C4-2B (cell line): ENCODE results near the gene PRRT4.

Experiments used
- H3K27ac ChIP-seq: fragments of 450-650 bp; 2 replicates; pipeline ENCODE4 v1.5.1; 2017
- CTCF ChIP-seq: fragments of 450-650 bp; conservative IDR thresholded peaks from 2 replicates; pipeline ENCODE4 v1.5.1; 2017; ENCODE audit warnings: mild to moderate bottlenecking
- ZFX ChIP-seq: fragments of 450-650 bp; IDR thresholded peaks from 2 replicates; pipeline ENCODE4 v1.6.1; 2017

Gene PRRT4

DNA sequence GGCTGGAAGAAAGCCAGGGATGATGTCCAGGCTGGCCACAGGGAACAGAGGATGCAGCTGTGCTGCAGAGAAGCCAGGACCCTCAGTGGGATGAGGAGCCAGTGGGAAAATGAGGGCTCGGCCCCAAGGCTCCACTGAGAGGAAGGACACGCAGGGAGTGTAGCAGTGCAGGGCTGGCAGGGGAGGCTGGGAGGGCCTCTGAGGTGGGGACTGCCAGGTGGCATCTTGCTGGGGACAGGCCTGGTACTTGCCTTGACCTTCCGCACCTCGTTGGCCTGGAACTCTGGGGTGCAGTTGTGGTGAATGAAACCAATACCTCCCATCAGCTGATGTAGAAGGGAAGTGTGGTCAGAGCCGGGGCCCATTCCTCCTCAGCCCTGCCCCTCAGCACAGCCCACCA is 39.1 kb upstream of the PRRT4 start:
- TF ChIP-seq CTCF (no peak), ZFX (no peak)
- H3K27ac ChIP-seq, result no peak overlapping the region

DNA sequence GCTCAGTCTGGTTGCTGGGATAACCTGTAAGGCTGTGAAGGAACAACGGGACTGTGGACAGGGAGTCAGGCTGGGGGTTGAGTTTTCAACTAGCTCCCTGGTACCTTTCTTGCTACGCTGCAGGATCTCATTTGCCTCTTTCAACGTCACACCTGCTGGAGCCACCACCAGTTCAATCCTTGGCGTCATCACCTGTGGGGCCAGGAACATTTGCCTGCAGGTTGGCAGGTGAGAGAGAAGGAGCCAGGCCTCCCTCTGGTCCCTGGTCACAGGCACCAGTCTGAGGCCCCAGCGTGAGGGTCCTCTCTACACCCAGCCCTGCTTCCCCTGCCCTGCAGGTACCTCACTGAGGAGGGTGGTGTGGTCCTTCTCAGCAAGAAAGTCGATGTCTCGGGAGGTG is 38.5 kb upstream of the PRRT4 start:
- no peak overlapping the region for H3K27ac ChIP-seq
- TF ChIP-seq CTCF, result no peak
- no peak for TF ChIP-seq ZFX

DNA sequence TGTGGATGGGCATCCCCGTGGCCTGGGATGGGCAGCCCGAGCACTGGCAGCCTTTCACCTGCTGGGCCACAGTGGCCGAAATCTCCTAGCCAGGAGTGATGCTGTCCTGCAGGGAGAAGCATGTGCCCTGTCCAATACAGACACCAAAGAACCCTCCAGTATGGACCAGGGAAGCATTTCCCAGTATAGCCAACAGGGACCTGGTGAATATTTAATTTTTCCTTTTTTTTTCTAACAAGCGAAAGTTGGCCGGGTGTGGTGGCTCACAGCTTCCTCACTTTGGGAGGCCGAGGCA is 37.3 kb upstream of the PRRT4 start:
- no peak overlapping the region for H3K27ac ChIP-seq
- TF ChIP-seq ZFX (no peak), CTCF (peak; percentile 14)

DNA sequence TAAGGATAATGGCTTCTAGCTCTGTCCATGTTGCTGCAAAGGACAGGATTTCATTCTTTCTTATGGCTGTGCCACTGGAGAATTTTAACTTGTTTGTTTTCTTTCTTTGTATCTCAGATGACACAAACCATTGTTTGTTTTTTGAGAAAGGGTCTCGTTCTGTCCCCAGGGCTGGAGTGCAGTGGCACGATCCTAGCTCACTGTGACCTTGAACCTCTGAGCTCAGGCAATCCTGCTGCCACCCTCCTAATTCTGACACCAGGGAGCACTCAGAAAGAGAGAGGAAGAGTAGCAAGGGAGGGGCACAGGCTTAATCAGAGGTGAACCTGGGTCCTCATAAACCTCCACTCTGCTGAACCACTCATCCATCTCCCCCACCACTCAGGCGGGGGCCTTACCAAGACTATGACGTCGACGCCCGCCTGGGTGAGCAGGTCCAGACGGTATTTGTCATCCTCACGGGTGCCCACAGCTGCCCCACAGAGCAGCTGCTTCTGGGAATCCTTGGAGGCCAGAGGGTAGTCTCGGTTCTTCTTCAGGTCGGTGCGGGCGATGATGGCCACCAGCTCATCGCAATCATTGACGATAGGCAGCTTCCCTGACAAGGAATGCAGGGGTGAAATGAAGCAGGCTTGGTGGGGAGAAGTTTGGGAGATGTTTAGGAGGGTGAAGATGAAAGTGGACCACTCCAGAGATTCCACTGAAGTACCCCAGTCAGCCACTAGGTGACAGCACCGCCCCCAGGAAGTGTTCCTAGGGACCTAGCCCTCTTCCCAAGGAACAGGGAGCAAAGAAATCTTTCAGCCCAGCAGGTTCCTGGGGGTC is 36.7 kb upstream of the PRRT4 start:
- no peak overlapping the region for H3K27ac ChIP-seq
- TF ChIP-seq CTCF (peak; percentile 98), ZFX (no peak)

GRCh38 chr7:128396357-128396756 is 34.9 kb upstream of the PRRT4 start:
- TF ChIP-seq ZFX (no peak), CTCF (no peak)

GRCh38 chr7:128395748-128396147 is 34.3 kb upstream of the PRRT4 start:
- peak; percentile 21; the same call in 1 of the 2 replicates for TF ChIP-seq CTCF
- no peak for TF ChIP-seq ZFX
- H3K27ac ChIP-seq, result no peak overlapping the region

More at GRCh38 chr7:128396357-128396756, 34.9 kb upstream of the PRRT4 start:
- H3K27ac ChIP-seq, result no peak overlapping the region

DNA sequence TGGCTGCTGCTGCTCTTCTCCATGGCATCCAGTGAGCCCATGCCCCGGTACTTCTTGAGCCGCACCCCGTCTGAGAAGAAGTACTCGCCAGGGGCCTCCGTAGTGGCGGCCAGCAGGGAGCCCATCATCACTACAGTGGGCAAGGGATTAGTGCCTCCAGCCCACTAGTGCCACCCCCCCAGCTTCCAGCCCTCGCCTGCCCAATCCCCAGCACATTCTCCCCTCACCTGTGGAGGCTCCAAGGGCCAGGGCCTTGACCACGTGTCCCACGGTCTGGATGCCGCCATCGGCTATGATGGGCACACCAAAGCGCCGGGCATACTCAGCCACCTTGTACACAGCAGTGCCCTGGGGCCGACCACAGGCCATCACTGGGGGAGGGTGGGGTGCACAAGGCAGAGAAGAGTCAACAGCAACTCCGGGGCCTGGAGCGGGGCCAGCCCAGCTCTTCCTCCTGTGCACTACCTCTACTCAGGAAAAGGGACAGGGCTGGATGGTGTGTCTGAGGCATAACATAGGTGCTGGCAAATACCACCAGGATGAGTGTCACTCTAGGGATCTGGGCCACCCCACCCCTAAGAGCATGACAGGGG is 33.5 kb upstream of the PRRT4 start:
- H3K27ac ChIP-seq, result no peak overlapping the region
- no peak for TF ChIP-seq ZFX
- no peak for TF ChIP-seq CTCF
